ENCODE measurements around the gene ARPP21.

DNA sequence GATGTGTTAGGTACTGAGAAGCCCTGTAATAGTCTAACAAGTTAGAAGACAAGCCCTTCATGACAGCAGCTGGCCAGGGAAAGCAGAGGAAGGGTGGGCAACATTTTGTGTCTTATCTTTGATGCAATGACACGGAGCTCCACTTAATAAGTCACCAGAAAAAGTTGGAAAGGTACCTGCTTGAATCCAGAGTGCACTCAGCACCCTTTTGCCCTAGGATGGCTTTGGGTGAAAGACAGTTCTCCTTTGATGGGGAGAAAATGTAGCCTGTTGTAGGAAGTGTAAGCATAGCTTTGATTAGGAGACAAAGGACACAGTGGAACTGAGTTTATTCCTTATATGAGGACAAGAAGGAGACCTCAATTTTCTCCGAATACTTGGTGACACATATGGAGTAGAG is 137.0 kb downstream of the ARPP21 start:
- TF ChIP-seq CTCF (optimal IDR thresholded peaks at IDR 0.05 in 1 of 3, IDR thresholded peaks at IDR 0.05 in 1 of 3, conservative IDR thresholded peaks at IDR 0.05 in 1 of 3; ENCODE audit: extremely low read depth in 1 of 3, insufficient read depth in 2 of 3, low read length in 3 of 3) (no peak), EZH2 (IDR thresholded peaks at IDR 0.05; ENCODE audit: low read length) (no peak)
